K562 (cell line): ENCODE data around the gene EPC2. TPM values are rescaled to one million over a fixed set of nuclear protein-coding genes. Genes with fewer than 3 reads are reported as not detected.

Source experiments
- ATAC-seq: fragments of 200-7000 bp; cut with Tn5 transposase; 3 replicates; pipeline ENCODE4 v1.9.1; 2020; ENCODE audit warnings: moderate library complexity
- BruUV-seq: library from RNA; stranded (reverse); fragments of 400-500 nt; replicated peaks from 2 replicates; lab custom pipeline; 2021; lab: Mats Ljungman, UMichigan
- CTCF ChIA-PET: fragments of 300-600 bp; formaldehyde crosslinking; extraction: SDS; loops from one replicate; lab custom pipeline; 2021; ENCODE audit warnings: low intra/inter-chr PET ratio; lab: Yijun Ruan, JAX
- POLR2A ChIA-PET: fragments of 300-600, 350-650 bp; sonication (Branson Sonifier 250); formaldehyde crosslinking; extraction: SDS; loops from one replicate; lab custom pipeline; 2021; ENCODE audit warnings: antibody characterized with exemption, inconsistent platforms; lab: Yijun Ruan, JAX
- DNase-seq, 4 experiments: peaks; one replicate each; pipeline versions ENCODE4 v3.0.0 to v3.0.0-alpha.2; 2011 to 2018; ENCODE audit warnings: low spot score in 3 of 4, mixed read lengths in 3 of 4; ENCODE audit errors: extremely low read depth in 1 of 4
- FAIRE-seq: peaks from 2 replicates; lab custom pipeline; 2011; peaks lifted over from hg19 to GRCh38; lab: Jason Lieb, UNC
- H2AFZ ChIP-seq: 2 replicates; pipeline ENCODE4 v1.6.0; 2011; ENCODE audit warnings: low read depth, low read length, control low read depth, inconsistent platforms
- H3K27ac ChIP-seq: fragments of 200-600 bp; 3 replicates; pipeline ENCODE4 v1.8.0; 2011; ENCODE audit warnings: low read depth, mild to moderate bottlenecking, control low read depth, inconsistent platforms, low read length, moderate library complexity, mixed read lengths; ENCODE audit errors: extremely low read depth
- H3K27me3 ChIP-seq, 2 experiments: fragments of 300-600 bp in 1 of 2; 2 replicates in 1 of 2; 3 replicates in 1 of 2; pipeline versions ENCODE4 v1.6.0 to v1.8.0; 2011; ENCODE audit warnings: inconsistent platforms in 2 of 2, low read length in 2 of 2, mild to moderate bottlenecking in 1 of 2, mixed read lengths in 1 of 2, moderate library complexity in 1 of 2; ENCODE audit not compliant: control insufficient read depth in 2 of 2, insufficient read depth in 2 of 2
- H3K36me3 ChIP-seq: fragments of 300-600 bp; 3 replicates; pipeline ENCODE4 v1.8.0; 2011; ENCODE audit warnings: mild to moderate bottlenecking, low read length, inconsistent platforms; ENCODE audit not compliant: control insufficient read depth, insufficient read depth
- H3K4me1 ChIP-seq, 2 experiments: fragments of 200-600 bp in 1 of 2; replicated peaks in 1 of 2; 2 replicates in 1 of 2; 3 replicates in 1 of 2; pipeline versions ENCODE4 v1.5.1 to v1.8.0; 2011; ENCODE audit warnings: inconsistent platforms in 2 of 2, low read length in 2 of 2, mild to moderate bottlenecking in 1 of 2, mixed read lengths in 1 of 2, moderate library complexity in 1 of 2; ENCODE audit not compliant: control insufficient read depth in 2 of 2, insufficient read depth in 2 of 2
- H3K4me2 ChIP-seq: 2 replicates; pipeline ENCODE4 v1.6.1; 2011; ENCODE audit warnings: low read length, control low read depth, inconsistent platforms, mixed read lengths; ENCODE audit not compliant: insufficient read depth
- H3K4me3 ChIP-seq: fragments of 200-600 bp; sonication (generic), shearing (Covaris generic); 2 replicates; pipeline ENCODE4 v1.5.1; 2016; ENCODE audit warnings: control low read depth, inconsistent platforms
- H3K79me2 ChIP-seq: fragments of 200-600 bp; 3 replicates; pipeline ENCODE4 v1.8.0; 2011; ENCODE audit warnings: low read length, inconsistent platforms; ENCODE audit not compliant: control insufficient read depth, insufficient read depth
- H3K9ac ChIP-seq, 2 experiments: 2 replicates each; pipeline versions ENCODE4 v1.6.0 to v1.6.1; 2011; ENCODE audit warnings: low read depth in 2 of 2, low read length in 2 of 2, control low read depth in 1 of 2, inconsistent platforms in 1 of 2, mild to moderate bottlenecking in 1 of 2, mixed read lengths in 1 of 2; ENCODE audit not compliant: insufficient read depth in 1 of 2
- H3K9me1 ChIP-seq: one replicate; pipeline ENCODE4 v1.6.0; 2011; ENCODE audit warnings: inconsistent platforms, mild to moderate bottlenecking, low read length, moderate library complexity; ENCODE audit not compliant: control insufficient read depth, insufficient read depth
- H3K9me3 ChIP-seq: replicated peaks from 2 replicates; pipeline ENCODE4 v1.5.1; 2011; ENCODE audit warnings: low read depth, low read length, inconsistent platforms; ENCODE audit not compliant: control insufficient read depth, insufficient read depth
- H4K20me1 ChIP-seq: replicated peaks from 2 replicates; pipeline ENCODE4 v1.6.1; 2011; ENCODE audit warnings: low read length, inconsistent platforms, mixed read lengths; ENCODE audit not compliant: control insufficient read depth, insufficient read depth
- CBX2 ChIP-seq: fragments of 200-600 bp; sonication (generic); IDR thresholded peaks from one replicate; pipeline ENCODE4 v1.6.1; 2012; ENCODE audit warnings: mild to moderate bottlenecking, low read length, inconsistent platforms; ENCODE audit not compliant: insufficient read depth, poor library complexity, severe bottlenecking
- ID3 ChIP-seq, 2 experiments: fragments of 250-450 bp in 1 of 2; fragments of 450-650 bp in 1 of 2; sonication (Bioruptor Pico) in 1 of 2; IDR thresholded peaks; 2 replicates each; pipeline versions ENCODE4 v1.6.1 to v1.8.0; 2016 to 2021; ENCODE audit warnings: mild to moderate bottlenecking in 2 of 2, moderate library complexity in 2 of 2, missing compliant biosample characterization in 1 of 2, missing genetic modification characterization in 1 of 2
- MXI1 ChIP-seq: IDR thresholded peaks from 2 replicates; pipeline ENCODE4 v1.6.1; 2011; ENCODE audit warnings: low read depth, mild to moderate bottlenecking, improper control_type of control experiment, low read length
- RAD21 ChIP-seq, 2 experiments: fragments of 250-450 bp in 1 of 2; fragments of 450-650 bp in 1 of 2; sonication (Bioruptor Pico) in 1 of 2; formaldehyde crosslinking in 1 of 2; IDR thresholded peaks in 1 of 2; conservative IDR thresholded peaks in 1 of 2; 2 replicates each; pipeline versions ENCODE4 v1.4.0 to v1.8.0; 2020 to 2022; ENCODE audit warnings: mild to moderate bottlenecking in 2 of 2, moderate library complexity in 1 of 2
- SLC30A9 ChIP-seq: fragments of 250-450 bp; sonication (Bioruptor Pico); IDR thresholded peaks from 2 replicates; pipeline ENCODE4 v1.8.0; 2022; ENCODE audit warnings: mild to moderate bottlenecking, moderate library complexity
- SMARCC2 ChIP-seq: fragments of 450-650 bp; IDR thresholded peaks from 2 replicates; pipeline ENCODE4 v1.6.1; 2017; ENCODE audit warnings: antibody characterized with exemption, moderate library complexity, mild to moderate bottlenecking, low read depth
- TFAP4 ChIP-seq: sonication (generic); formaldehyde crosslinking; IDR thresholded peaks from 2 replicates; pipeline ENCODE4 v1.8.0; 2022; ENCODE audit warnings: missing genetic modification reagents, mild to moderate bottlenecking, moderate library complexity, borderline replicate concordance
- ZNF324 ChIP-seq: fragments of 250-450 bp; sonication (Bioruptor Pico); IDR thresholded peaks from 2 replicates; pipeline ENCODE4 v1.4.0; 2020; ENCODE audit warnings: mild to moderate bottlenecking
- WGBS: fragments of 100-300 bp; shearing (Covaris generic); methylation state at CpG from one replicate; pipeline ENCODE4 v1.1.6; 2016; ENCODE audit warnings: low coverage, mixed read lengths; ENCODE audit not compliant: insufficient coverage; ENCODE audit errors: missing lambda C conversion rate; 5-methylcytosine and 5-hydroxymethylcytosine counted together
- in situ Hi-C: fragments of 300-500 bp; cut with MboI; formaldehyde crosslinking; loops from 4 replicates; pipeline ENCODE4 v1.15.0; 2018; ENCODE audit warnings: inconsistent platforms, mixed read lengths
- intact Hi-C: fragments of 100-400 bp; cut with micrococcal nuclease; formaldehyde crosslinking; loops from 2 replicates; pipeline ENCODE4 v1.14.2; 2022
- polyA plus RNA-seq, 8 experiments: library from polyadenylated mRNA; depleted of rRNA in 4 of 8; stranded (reverse) in 5 of 8; unstranded in 3 of 8; fragments of >200 nt; fragmentation: Nextera tagmentation in 2 of 8; fragmentation: Illumina TruSeq in 1 of 8; extraction: Ambion mirVana in 2 of 8; extraction: Trizol in 1 of 8; gene quantifications; 2 replicates each; pipeline versions ENCODE4 v1.2.1 to v1.2.3, GENCODE V29; 2011 to 2014; ENCODE audit warnings: inconsistent platforms in 1 of 8, missing spikeins in 1 of 8
- total RNA-seq, 7 experiments: library from RNA; depleted of rRNA in 6 of 7; stranded (reverse); fragments of >200 nt in 6 of 7; fragmentation: Illumina TruSeq in 2 of 7; extraction: Trizol in 2 of 7; gene quantifications; 2 replicates each; pipeline versions ENCODE4 v1.2.1 to v1.2.3, GENCODE V29; 2011 to 2021; ENCODE audit warnings: low replicate concordance in 1 of 7

Gene EPC2
- total and polyA plus RNA-seq, 9 of the 15 experiments (the other 6 are each of a cell fraction or from before 2014, with no cell fraction given): 7.0 to 35.8 (median 29.1) TPM

GRCh38 chr2:148726228-148726627 lies 81.7 kb downstream of the EPC2 start:
- ChIA-PET CTCF (no interaction called here), POLR2A (no interaction called here)
- Histone ChIP-seq H3K27ac (no peak overlapping the region), H3K9ac (no peak overlapping the region), H3K4me3 (no peak overlapping the region), H3K79me2 (peaks cover 60% of the 10 kb centered on the region), H3K27me3 (no peaks in the 10 kb centered on the region), H3K36me3 (no peaks in the 10 kb centered on the region; the same call in 2 of the 3 replicates), H3K4me1 (no peaks in the 10 kb centered on the region), H3K9me1 (no peaks in the 10 kb centered on the region), H3K9me3 (no peaks in the 10 kb centered on the region), H4K20me1 (0 out of 2 replicates have a peak, but pooled peaks cover 7% of the 10 kb centered on the region), H2AFZ (no peak overlapping the region), H3K4me2 (no peak overlapping the region)
- 86% methylated on average over 3 of the region's 3 CpGs for WGBS
- DNase-seq: no peak
- in situ Hi-C loops: no loop called here
- FAIRE-seq: no peak
- intact Hi-C loops: no loop called here
- BruUV-seq: no TSS peak
- ATAC-seq: no peak
- TF ChIP-seq TFAP4 (CRISPR knock-in tag): no peak
- no peak for TF ChIP-seq ID3 (CRISPR knock-in tag; IDR thresholded peaks at IDR 0.05)
- no peak for TF ChIP-seq ID3 (tag; IDR thresholded peaks at IDR 0.05)
- no peak for TF ChIP-seq RAD21 (CRISPR knock-in tag; conservative IDR thresholded peaks at IDR 0.05 in 1 of 2, IDR thresholded peaks at IDR 0.05 in 1 of 2)
- TF ChIP-seq SMARCC2: no peak
- TF ChIP-seq SLC30A9: no peak
- TF ChIP-seq ZNF324 (CRISPR knock-in tag): no peak
- TF ChIP-seq MXI1: no peak
- TF ChIP-seq CBX2: no peak
